Activated naive CD8-positive, alpha-beta T cell treated with anti-CD3 and anti-CD28 coated beads, Interleukin-2, amount 10 ng/mL, durations not matched to agents 7 days and 5 days (primary cell): Measurements from ENCODE around the gene HLCS. TPM values are rescaled to one million over a fixed set of nuclear protein-coding genes. Genes with fewer than 3 reads are reported as not detected.

Source experiments
- ATAC-seq: fragments of 150-1000 bp; cut with Tn5 transposase; one replicate; pipeline ENCODE4 v1.10.0; 2021; ENCODE audit warnings: low read depth, moderate library complexity
- POLR2A ChIA-PET: fragments of 350-600 bp; sonication (Branson Sonifier 250); formaldehyde crosslinking; loops from one replicate; lab custom pipeline; 2021; ENCODE audit warnings: antibody characterized with exemption; lab: Charles Lee
- DNase-seq: peaks from one replicate; pipeline ENCODE4 v3.0.0; 2021
- H3K27ac Mint-ChIP-seq: one replicate; pipeline ENCODE4 v1.8.0; 2022; ENCODE audit warnings: mild to moderate bottlenecking, mixed read lengths
- H3K27me3 Mint-ChIP-seq: one replicate; pipeline ENCODE4 v1.8.0; 2022; ENCODE audit warnings: mild to moderate bottlenecking, moderate library complexity, mixed read lengths
- H3K36me3 Mint-ChIP-seq: one replicate; pipeline ENCODE4 v1.8.0; 2021; ENCODE audit warnings: mild to moderate bottlenecking, mixed read lengths
- H3K4me1 Mint-ChIP-seq: one replicate; pipeline ENCODE4 v1.8.0; 2021; ENCODE audit warnings: mixed read lengths
- H3K4me3 Mint-ChIP-seq: one replicate; pipeline ENCODE4 v1.8.0; 2022; ENCODE audit warnings: mild to moderate bottlenecking, moderate library complexity, mixed read lengths
- H3K9me3 Mint-ChIP-seq: one replicate; pipeline ENCODE4 v1.8.0; 2021; ENCODE audit warnings: mixed read lengths
- total RNA-seq, 2 experiments: library from RNA; stranded (reverse); gene quantifications; one replicate each; pipeline ENCODE4 v1.2.3, GENCODE V29; 2021

Gene HLCS
- total RNA-seq, 2 experiments from 2014 or later: 17.4 to 17.8 TPM

DNA sequence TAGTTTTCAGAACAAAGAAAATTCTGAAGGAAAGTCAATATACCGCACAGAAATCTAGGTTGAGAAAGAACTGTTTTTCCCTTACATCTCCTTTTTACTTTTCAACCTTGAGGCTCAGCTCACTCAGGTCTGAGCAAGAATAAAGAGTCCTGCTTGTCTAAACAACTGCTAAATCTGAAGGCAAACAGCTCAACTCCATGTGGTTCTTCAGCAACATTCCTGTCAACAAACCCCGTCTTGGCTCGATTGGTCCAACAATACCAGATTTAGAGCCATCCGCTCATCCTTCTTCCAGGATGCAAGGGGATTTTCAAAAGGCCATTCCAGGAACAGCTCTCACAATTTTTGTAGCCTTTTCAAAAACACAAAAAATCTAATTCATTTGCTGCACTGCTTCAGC, 119.8 kb downstream of the HLCS start:
- ATAC-seq: no peak
- Mint-ChIP-seq H3K27ac (no peak overlapping the region), H3K36me3 (peaks cover 3% of the 10 kb centered on the region)

DNA sequence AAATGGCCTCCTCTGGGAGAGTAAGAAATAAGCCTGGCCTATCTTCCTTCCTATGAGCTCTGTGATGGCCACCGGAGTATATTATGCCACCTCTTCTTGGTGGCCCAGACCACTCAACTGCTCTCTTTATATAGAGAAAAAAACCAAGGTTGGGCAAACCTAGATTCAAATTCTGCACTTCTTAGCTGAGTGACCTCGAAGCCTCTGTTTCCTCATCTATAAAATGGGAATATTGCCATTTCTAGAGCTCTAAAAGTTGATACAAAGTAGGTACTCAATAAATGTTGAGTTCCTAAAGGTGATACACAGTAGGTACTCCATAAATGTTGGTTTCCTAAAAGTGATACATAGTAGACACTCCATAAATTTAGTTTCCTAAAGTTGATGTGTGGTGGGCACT, 120.7 kb downstream of the HLCS start:
- POLR2A ChIA-PET: no interaction called here
- no peak overlapping the region for H3K27ac Mint-ChIP-seq
- H3K27me3 Mint-ChIP-seq: no peaks in the 10 kb centered on the region
- peaks cover 3% of the 10 kb centered on the region for H3K36me3 Mint-ChIP-seq
- no peak for DNase-seq
- no peak for ATAC-seq
- H3K9me3 Mint-ChIP-seq: no peaks in the 10 kb centered on the region
- peaks cover 7% of the 10 kb centered on the region for H3K4me1 Mint-ChIP-seq
- no peak overlapping the region for H3K4me3 Mint-ChIP-seq

More for the DNA sequence above, 119.8 kb downstream of the HLCS start:
- Mint-ChIP-seq H3K9me3 (no peaks in the 10 kb centered on the region), H3K4me3 (no peak overlapping the region), H3K27me3 (no peaks in the 10 kb centered on the region), H3K4me1 (peaks cover 7% of the 10 kb centered on the region)
- DNase-seq: no peak
- POLR2A ChIA-PET: no interaction called here

DNA sequence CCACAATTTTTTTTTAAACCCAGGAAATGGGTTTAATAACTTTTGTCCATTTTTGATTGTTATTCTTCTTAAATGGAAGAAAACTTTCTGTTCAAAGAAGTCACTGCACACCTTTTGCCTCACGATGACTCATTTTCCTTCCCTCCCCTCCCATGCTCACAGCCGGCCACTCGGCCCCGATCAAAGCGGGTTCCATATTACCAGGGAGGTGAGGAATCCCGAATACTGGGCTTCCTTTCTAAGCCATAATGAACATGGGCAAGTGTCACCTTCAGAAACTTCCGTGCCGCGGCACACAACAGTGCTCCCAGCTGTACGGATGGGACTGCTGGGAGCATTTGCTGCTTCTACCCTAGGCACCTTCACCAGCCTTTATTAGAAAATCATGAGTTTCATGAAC, 121.4 kb downstream of the HLCS start:
- no peak for DNase-seq
- H3K27me3 Mint-ChIP-seq: no peaks in the 10 kb centered on the region
- no peak for ATAC-seq

DNA sequence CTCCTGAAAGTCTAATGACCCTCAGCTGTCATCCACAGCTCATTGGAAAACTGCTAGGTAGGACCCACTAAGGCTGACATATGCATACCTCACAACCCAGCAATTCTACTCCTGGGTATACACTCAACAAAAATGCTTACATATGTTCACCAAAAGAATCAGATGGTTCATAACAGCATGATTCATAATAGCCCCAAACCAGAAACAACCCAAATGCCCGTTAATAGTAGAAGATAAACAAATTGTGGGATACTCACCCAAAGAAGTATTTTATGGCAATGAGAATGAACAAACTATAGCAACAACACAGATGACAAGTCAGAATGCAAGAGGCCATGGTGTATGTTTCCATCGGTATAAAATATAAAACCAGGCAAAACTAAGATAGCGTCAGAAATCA, 124.6 kb downstream of the HLCS start:
- Mint-ChIP-seq H3K27me3 (no peaks in the 10 kb centered on the region), H3K27ac (no peak overlapping the region), H3K4me3 (no peak overlapping the region), H3K9me3 (no peaks in the 10 kb centered on the region), H3K4me1 (peaks cover 7% of the 10 kb centered on the region), H3K36me3 (peaks cover 3% of the 10 kb centered on the region)
- ATAC-seq: no peak
- POLR2A ChIA-PET: no interaction called here
- DNase-seq: no peak

More for the DNA sequence above, 121.4 kb downstream of the HLCS start:
- POLR2A ChIA-PET: no interaction called here
- H3K9me3 Mint-ChIP-seq: no peaks in the 10 kb centered on the region
- H3K4me3 Mint-ChIP-seq: no peak overlapping the region
- peaks cover 3% of the 10 kb centered on the region for H3K36me3 Mint-ChIP-seq
- no peak overlapping the region for H3K27ac Mint-ChIP-seq
- H3K4me1 Mint-ChIP-seq: peaks cover 7% of the 10 kb centered on the region

DNA sequence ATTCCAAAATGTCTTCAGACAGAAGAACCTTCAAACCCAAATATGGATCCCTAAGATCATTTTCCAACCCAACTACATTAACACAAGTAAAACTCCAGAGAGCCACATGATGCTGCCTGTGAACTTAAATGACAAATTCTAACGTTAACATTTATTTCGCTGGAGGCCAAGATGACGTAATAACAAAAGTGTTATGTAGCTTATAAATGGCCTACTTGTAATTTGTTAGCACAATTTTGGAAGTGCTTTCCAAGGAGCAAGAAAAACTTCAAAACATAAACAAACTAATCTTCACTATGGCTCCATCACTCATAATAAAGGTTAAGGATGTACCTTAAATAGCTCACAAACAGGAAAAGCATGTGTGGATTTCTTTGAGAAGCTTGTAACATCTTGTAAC, 126.7 kb downstream of the HLCS start:
- peaks cover 3% of the 10 kb centered on the region for H3K36me3 Mint-ChIP-seq
- no peaks in the 10 kb centered on the region for H3K9me3 Mint-ChIP-seq
- no peak overlapping the region for H3K27ac Mint-ChIP-seq
- DNase-seq (no peak), ATAC-seq (no peak)
- H3K4me3 Mint-ChIP-seq: no peak overlapping the region
- POLR2A ChIA-PET: no interaction called here
- H3K4me1 Mint-ChIP-seq: peaks cover 4% of the 10 kb centered on the region
- H3K27me3 Mint-ChIP-seq: no peaks in the 10 kb centered on the region

DNA sequence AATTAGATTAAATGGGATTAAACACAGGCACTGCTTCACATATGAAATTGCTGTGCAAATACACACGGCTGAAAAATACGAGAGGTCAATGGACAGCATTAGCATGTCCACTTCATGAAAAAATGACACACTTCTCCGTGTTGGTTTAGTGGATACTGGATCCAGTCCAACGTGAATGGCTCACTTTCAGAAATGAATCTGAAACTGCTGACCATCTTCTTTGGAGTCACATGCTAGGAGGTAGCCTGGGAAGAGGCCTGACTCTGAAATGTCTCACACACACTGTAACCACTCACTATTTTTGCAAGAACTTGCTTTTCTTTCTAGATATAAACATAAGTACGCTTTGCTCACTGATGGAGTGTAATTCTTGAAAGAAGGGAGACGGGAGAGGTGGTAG, 127.3 kb downstream of the HLCS start:
- no peak for DNase-seq
- H3K9me3 Mint-ChIP-seq: no peaks in the 10 kb centered on the region
- no peak for ATAC-seq
- no peak overlapping the region for H3K27ac Mint-ChIP-seq
- H3K4me3 Mint-ChIP-seq: no peak overlapping the region
- H3K36me3 Mint-ChIP-seq: peaks cover 3% of the 10 kb centered on the region
- H3K27me3 Mint-ChIP-seq: no peaks in the 10 kb centered on the region
- POLR2A ChIA-PET: no interaction called here
- no peaks in the 10 kb centered on the region for H3K4me1 Mint-ChIP-seq

DNA sequence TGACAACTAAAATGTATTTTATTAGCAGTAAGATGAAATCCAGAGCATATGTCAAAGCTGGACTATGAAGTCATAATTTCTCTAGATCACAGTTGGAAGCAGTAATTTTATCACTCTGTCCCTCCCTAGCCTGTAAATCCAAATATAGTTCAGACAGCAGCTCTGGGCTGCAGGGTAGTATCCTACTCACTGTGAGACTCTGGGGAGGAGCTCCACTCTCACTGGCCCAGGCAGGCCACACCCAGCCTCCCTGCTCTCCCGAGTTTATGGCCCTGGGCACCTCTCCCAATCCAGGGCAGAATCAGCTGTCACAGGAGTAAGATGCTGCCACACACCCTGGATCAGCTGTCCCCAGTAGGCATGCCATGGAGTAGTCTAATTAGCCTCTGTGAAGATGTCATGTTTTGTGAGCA, 131.1 kb downstream of the HLCS start:
- DNase-seq (no peak), ATAC-seq (no peak)
- POLR2A ChIA-PET: no interaction called here
- no peak overlapping the region for H3K27ac Mint-ChIP-seq
- no peak overlapping the region for H3K4me3 Mint-ChIP-seq
- H3K9me3 Mint-ChIP-seq: no peaks in the 10 kb centered on the region
- H3K36me3 Mint-ChIP-seq: peaks cover 3% of the 10 kb centered on the region
- peaks cover 3% of the 10 kb centered on the region for H3K4me1 Mint-ChIP-seq
- H3K27me3 Mint-ChIP-seq: no peaks in the 10 kb centered on the region

DNA sequence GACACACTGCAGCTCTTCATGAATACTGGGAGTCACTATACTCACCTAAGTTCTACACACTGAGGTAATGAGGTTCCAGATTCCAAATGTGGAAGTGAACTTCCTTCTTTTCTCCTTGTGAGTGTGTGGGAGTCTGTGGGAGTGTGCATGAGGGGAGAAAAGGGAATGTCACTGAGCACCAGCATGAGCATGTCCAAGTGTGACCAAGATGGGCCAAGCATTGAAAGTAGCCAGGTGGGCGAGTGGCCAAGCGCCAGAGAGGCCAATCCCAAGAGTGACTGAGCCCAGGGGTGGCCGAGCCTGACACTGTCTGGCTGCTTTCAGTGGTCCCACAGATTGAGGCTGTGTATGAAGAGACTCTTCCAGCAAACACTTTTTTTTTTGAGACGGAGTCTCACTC, 132.3 kb downstream of the HLCS start:
- ATAC-seq: no peak
- DNase-seq: no peak
- H3K27ac Mint-ChIP-seq: no peak overlapping the region
- no peak overlapping the region for H3K4me3 Mint-ChIP-seq
- H3K4me1 Mint-ChIP-seq: peaks cover 3% of the 10 kb centered on the region
- no peaks in the 10 kb centered on the region for H3K9me3 Mint-ChIP-seq
- no peaks in the 10 kb centered on the region for H3K27me3 Mint-ChIP-seq
- POLR2A ChIA-PET: no interaction called here
- H3K36me3 Mint-ChIP-seq: peaks cover 3% of the 10 kb centered on the region

DNA sequence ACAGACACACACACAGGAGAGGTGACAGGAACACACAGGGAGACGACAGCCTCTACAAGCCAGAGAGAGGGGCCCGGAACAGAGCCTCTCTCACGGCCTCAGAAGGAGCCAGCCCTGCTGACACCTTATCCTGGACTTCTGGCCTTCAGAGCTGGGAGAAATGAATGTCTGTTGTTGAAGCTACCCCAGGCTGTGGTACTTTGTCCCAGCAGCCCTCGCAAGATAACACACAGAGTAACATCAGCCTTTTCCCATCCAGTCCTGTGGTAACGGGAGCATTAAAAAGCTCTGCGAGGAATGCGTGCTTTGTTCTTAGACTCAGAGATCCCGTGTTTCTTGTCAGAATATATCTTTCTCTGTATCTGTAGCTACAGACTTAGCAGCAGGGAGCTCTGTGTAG, 136.4 kb downstream of the HLCS start:
- Mint-ChIP-seq H3K27ac (no peak overlapping the region), H3K4me1 (peaks cover 3% of the 10 kb centered on the region), H3K36me3 (peaks cover 3% of the 10 kb centered on the region), H3K4me3 (no peak overlapping the region), H3K9me3 (no peaks in the 10 kb centered on the region), H3K27me3 (no peaks in the 10 kb centered on the region)
- POLR2A ChIA-PET: no interaction called here
- ATAC-seq (no peak), DNase-seq (no peak)

DNA sequence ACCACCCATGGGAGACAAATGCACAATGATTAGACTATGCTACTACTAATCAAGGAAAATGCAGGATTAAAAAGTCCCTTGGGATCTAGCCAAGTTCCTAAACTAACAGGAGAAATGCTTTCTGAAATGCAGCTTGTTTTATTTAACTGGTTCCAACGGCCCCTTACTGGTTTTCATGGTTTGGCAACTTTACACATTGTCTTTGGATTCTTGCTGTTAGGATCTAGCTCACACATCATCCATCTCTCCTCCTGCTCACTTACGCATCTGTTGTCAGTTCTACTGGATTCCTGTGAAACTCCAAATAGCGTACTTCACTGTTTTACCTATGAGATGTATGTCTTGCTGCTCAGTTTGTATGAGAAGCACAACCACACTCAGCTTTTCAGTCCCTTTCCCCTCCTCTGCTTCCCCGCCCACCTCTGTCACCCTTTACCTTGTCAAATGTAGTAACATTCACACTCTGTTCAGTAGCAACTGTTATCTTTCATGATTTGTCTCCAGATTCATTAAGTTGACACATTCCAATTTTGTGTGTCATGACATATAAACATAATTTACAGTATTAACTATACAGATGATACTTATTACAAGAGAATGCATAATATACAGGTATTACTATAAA, 137.5 kb downstream of the HLCS start:
- DNase-seq (no peak), ATAC-seq (no peak)
- Mint-ChIP-seq H3K9me3 (no peaks in the 10 kb centered on the region), H3K27ac (no peak overlapping the region), H3K4me3 (no peak overlapping the region), H3K27me3 (no peaks in the 10 kb centered on the region), H3K4me1 (peaks cover 3% of the 10 kb centered on the region), H3K36me3 (peaks cover 3% of the 10 kb centered on the region)
- POLR2A ChIA-PET: no interaction called here

DNA sequence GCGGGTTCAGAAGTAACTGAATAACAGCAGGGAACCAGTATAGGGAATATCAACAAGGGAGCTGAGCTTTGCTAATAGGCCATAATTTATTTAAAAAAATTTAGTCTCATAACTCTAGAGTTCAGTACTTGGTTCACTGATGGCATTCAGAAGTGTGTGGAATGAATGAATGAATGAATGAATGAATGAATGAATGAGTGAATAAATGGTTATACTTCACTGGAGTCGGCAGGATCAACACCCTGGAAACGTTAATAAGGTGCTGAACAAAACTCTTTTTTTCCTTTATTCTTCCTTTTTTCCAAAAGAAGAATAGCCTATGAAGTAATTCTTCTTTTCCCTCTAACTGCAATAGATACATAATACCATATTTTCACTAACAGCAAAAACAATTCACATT, 138.3 kb downstream of the HLCS start:
- peaks cover 3% of the 10 kb centered on the region for H3K36me3 Mint-ChIP-seq
- no peaks in the 10 kb centered on the region for H3K27me3 Mint-ChIP-seq
- H3K27ac Mint-ChIP-seq: no peak overlapping the region
- no peaks in the 10 kb centered on the region for H3K9me3 Mint-ChIP-seq
- ATAC-seq (no peak), DNase-seq (no peak)
- POLR2A ChIA-PET: no interaction called here
- no peak overlapping the region for H3K4me3 Mint-ChIP-seq
- H3K4me1 Mint-ChIP-seq: peaks cover 3% of the 10 kb centered on the region

DNA sequence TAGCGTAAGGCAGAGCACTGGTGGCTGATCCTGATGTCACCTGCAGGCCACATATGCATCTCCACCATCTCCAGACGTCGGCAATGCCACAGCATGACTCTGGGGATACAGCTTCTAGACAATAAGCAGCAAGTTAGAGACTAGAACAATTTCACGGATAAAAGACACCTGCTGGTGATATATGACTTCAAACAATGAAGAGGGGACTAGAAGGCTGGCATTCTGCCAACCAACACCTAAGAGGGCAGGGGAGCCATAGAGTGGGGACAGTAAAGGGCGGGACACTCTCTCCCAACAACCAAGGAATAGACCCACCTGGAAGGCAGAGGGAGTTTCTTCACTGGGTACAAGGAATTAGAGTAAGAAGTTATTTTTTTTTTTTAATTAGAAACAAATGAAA, 140.8 kb downstream of the HLCS start:
- H3K27ac Mint-ChIP-seq: no peak overlapping the region
- no peaks in the 10 kb centered on the region for H3K36me3 Mint-ChIP-seq
- no peaks in the 10 kb centered on the region for H3K9me3 Mint-ChIP-seq
- H3K4me3 Mint-ChIP-seq: no peak overlapping the region
- DNase-seq: no peak
- H3K27me3 Mint-ChIP-seq: no peaks in the 10 kb centered on the region
- no peaks in the 10 kb centered on the region for H3K4me1 Mint-ChIP-seq
- POLR2A ChIA-PET: no interaction called here
- no peak for ATAC-seq

DNA sequence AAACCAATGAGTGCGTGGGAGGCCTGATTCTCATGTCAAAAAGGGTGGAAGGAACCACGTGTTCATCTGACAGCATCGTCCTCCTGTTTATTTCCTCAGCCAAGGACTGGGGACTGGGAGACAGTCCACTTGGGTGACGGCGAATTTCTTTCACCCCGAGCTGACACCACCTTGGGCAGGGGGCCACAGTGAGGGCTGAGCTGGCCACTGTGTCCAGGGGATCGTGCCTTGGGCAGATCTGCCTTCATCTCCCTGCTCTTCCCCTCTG, 145.5 kb downstream of the HLCS start:
- DNase-seq (no peak), ATAC-seq (no peak)
- H3K27me3 Mint-ChIP-seq: no peaks in the 10 kb centered on the region
- peaks cover 2% of the 10 kb centered on the region for H3K4me1 Mint-ChIP-seq
- H3K27ac Mint-ChIP-seq: no peak overlapping the region
- no peak overlapping the region for H3K4me3 Mint-ChIP-seq
- H3K36me3 Mint-ChIP-seq: no peaks in the 10 kb centered on the region
- H3K9me3 Mint-ChIP-seq: no peaks in the 10 kb centered on the region
- POLR2A ChIA-PET: no interaction called here

DNA sequence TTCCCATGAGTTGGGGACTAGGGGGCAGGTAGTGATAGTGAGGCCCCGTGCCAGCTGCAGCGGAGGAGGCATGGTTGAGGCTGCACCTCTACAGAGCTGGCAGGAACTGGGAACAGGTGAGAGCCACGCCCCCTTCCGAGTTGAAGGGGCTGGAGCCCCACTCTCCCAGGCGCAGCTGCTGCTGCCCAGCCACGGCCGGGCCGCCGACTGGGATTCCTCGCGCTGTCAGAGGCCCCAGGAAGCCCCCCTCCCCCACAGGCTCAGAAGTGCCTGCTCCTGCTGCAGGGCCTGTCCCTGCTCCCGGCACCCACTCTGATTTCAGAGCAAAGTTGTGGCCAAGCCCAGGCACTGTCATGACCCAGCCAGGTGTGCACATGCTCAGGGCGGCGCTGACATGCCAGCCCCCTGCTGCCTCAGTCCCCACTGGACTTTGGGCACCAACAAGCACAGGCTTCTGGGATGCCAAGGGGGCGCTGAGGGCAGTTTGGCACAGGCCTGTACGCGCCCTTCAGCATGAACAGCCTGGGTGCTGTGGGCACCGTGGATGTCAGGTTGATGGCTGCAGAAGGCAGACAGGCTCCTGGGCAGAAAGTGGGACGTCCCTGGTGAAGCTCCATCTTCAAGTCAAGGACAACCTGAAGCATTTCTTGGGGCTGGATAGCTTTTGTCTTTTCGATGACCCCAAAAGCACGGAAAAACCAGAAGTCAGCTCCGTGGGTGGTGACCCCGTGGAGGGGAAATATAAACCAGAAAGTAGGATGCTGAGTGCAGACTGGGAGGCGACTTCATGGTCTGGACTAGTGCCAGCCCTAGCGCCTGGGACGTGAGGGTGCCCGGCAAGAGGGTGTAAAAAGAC, 146.1 kb downstream of the HLCS start:
- ATAC-seq (no peak), DNase-seq (no peak)
- POLR2A ChIA-PET: no interaction called here
- Mint-ChIP-seq H3K27me3 (no peaks in the 10 kb centered on the region), H3K36me3 (no peaks in the 10 kb centered on the region), H3K9me3 (no peaks in the 10 kb centered on the region), H3K4me1 (peaks cover 2% of the 10 kb centered on the region), H3K27ac (no peak overlapping the region), H3K4me3 (no peak overlapping the region)
